NCI-H187 treated with DMSO at 0.1 percent for 48 hours (cell line): Measurements from ENCODE around the gene ERC1.

Source experiments
- DNase-seq: peaks from one replicate; lab custom pipeline; 2025; lab: John Stamatoyannopoulos, UW

ERC1 gene

GRCh38 chr12:1539135-1539534 is 548.1 kb downstream of the ERC1 start:
- no peak for DNase-seq

- DNase-seq = no peak
Observed at GRCh38 chr12:1540690-1541089, 549.7 kb downstream of the ERC1 start.

GRCh38 chr12:1542599-1542998 is 551.6 kb downstream of the ERC1 start:
- DNase-seq = no peak

- no peak for DNase-seq
Observed at GRCh38 chr12:1544996-1545700, 554.1 kb downstream of the ERC1 start.
